Retinal pigment epithelial cell (primary cell): ENCODE data around the gene BEND6.

ENCODE experiments used
- DNase-seq: peaks from one replicate; pipeline ENCODE4 v3.0.0-alpha.2; 2010; ENCODE audit warnings: low read depth
- H3K4me3 ChIP-seq: 2 replicates; pipeline ENCODE4 v1.5.1; 2011; ENCODE audit warnings: mild to moderate bottlenecking, low read length, control low read depth, moderate library complexity
- CTCF ChIP-seq: conservative IDR thresholded peaks from 2 replicates; pipeline ENCODE4 v1.5.1; 2011; ENCODE audit warnings: low read depth, low read length, control low read depth, inconsistent platforms

Gene BEND6

GRCh38 chr6:57024321-57024720 lies 69.4 kb downstream of the BEND6 start:
- no peak for DNase-seq
- no peak overlapping the region for H3K4me3 ChIP-seq
- no peak for TF ChIP-seq CTCF

GRCh38 chr6:57024775-57025174 lies 69.9 kb downstream of the BEND6 start:
- TF ChIP-seq CTCF = no peak
- H3K4me3 ChIP-seq = no peak overlapping the region
- DNase-seq = no peak

GRCh38 chr6:57026001-57026400 lies 71.1 kb downstream of the BEND6 start:
- no peak for DNase-seq
- no peak overlapping the region for H3K4me3 ChIP-seq
- no peak for TF ChIP-seq CTCF

- H3K4me3 ChIP-seq = no peak overlapping the region
- DNase-seq = no peak
- TF ChIP-seq CTCF = no peak
Observed at GRCh38 chr6:57027301-57027700, 72.4 kb downstream of the BEND6 start.

GRCh38 chr6:57029213-57029612 lies 74.3 kb downstream of the BEND6 start:
- no peak for TF ChIP-seq CTCF
- no peak for DNase-seq
- H3K4me3 ChIP-seq = no peak overlapping the region

- H3K4me3 ChIP-seq = no peak overlapping the region
- no peak for DNase-seq
- no peak for TF ChIP-seq CTCF
Observed at GRCh38 chr6:57033228-57033627, 78.3 kb downstream of the BEND6 start.

- H3K4me3 ChIP-seq = no peak overlapping the region
- no peak for TF ChIP-seq CTCF
- no peak for DNase-seq
Observed at GRCh38 chr6:57035549-57035948, 80.6 kb downstream of the BEND6 start.
